GM23338 (cell line): ENCODE measurements around the gene DUSP10.

ENCODE experiments used
- EZH2 ChIP-seq: fragments of 200-600 bp; sonication (generic); IDR thresholded peaks from one replicate; pipeline ENCODE4 v1.8.0; 2017; ENCODE audit warnings: antibody characterized with exemption, mild to moderate bottlenecking, low read depth; ENCODE audit not compliant: unreplicated experiment
- POLR2AphosphoS5 ChIP-seq: IDR thresholded peaks from 2 replicates; pipeline ENCODE4 v1.6.1; 2016; ENCODE audit warnings: antibody characterized with exemption, low read depth
- TF ChIP-seq, protein P1 (sequence below), 2 experiments: fragments of 200-600 bp in 1 of 2; sonication (generic) in 1 of 2; conservative IDR thresholded peaks; 2 replicates each; pipeline versions ENCODE4 v1.5.1 to v1.6.1; 2016 to 2017; ENCODE audit warnings: antibody characterized with exemption in 2 of 2, low read depth in 2 of 2, mild to moderate bottlenecking in 2 of 2, moderate library complexity in 1 of 2
- TF ChIP-seq, protein P2 (sequence below): IDR thresholded peaks from 2 replicates; pipeline ENCODE4 v1.6.1; 2016; ENCODE audit warnings: antibody characterized with exemption
- TF ChIP-seq, protein P3 (sequence below): IDR thresholded peaks from one replicate; pipeline ENCODE4 v1.6.1; 2018; ENCODE audit warnings: antibody characterized with exemption; ENCODE audit not compliant: unreplicated experiment

DNA sequence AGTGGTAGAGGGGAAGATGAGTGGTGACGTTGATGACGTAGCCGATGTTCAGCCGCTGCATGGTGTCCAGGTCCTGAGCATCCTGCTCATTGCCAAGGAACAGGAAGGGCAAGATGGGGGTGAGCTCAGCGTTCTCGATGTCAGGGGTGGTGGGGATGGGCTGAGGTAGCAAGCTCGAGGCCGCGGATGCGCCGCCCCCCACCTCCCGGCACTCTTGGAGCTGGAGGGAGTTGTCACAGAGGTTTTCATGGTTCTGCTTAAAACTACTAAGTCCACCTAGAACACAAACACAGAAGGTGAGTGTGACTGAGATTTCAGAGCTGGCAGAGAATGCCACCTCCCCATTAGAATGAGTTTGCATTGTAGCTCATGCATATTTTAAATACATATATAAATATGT lies 35.7 kb downstream of the DUSP10 start:
- TF ChIP-seq, protein P1, sequence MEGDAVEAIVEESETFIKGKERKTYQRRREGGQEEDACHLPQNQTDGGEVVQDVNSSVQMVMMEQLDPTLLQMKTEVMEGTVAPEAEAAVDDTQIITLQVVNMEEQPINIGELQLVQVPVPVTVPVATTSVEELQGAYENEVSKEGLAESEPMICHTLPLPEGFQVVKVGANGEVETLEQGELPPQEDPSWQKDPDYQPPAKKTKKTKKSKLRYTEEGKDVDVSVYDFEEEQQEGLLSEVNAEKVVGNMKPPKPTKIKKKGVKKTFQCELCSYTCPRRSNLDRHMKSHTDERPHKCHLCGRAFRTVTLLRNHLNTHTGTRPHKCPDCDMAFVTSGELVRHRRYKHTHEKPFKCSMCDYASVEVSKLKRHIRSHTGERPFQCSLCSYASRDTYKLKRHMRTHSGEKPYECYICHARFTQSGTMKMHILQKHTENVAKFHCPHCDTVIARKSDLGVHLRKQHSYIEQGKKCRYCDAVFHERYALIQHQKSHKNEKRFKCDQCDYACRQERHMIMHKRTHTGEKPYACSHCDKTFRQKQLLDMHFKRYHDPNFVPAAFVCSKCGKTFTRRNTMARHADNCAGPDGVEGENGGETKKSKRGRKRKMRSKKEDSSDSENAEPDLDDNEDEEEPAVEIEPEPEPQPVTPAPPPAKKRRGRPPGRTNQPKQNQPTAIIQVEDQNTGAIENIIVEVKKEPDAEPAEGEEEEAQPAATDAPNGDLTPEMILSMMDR (conservative IDR thresholded peaks at IDR 0.05; ENCODE audit: low read depth in 2 of 2), result no peak
- TF ChIP-seq, protein P2, sequence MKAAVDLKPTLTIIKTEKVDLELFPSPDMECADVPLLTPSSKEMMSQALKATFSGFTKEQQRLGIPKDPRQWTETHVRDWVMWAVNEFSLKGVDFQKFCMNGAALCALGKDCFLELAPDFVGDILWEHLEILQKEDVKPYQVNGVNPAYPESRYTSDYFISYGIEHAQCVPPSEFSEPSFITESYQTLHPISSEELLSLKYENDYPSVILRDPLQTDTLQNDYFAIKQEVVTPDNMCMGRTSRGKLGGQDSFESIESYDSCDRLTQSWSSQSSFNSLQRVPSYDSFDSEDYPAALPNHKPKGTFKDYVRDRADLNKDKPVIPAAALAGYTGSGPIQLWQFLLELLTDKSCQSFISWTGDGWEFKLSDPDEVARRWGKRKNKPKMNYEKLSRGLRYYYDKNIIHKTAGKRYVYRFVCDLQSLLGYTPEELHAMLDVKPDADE, result no peak
- TF ChIP-seq, protein P3, sequence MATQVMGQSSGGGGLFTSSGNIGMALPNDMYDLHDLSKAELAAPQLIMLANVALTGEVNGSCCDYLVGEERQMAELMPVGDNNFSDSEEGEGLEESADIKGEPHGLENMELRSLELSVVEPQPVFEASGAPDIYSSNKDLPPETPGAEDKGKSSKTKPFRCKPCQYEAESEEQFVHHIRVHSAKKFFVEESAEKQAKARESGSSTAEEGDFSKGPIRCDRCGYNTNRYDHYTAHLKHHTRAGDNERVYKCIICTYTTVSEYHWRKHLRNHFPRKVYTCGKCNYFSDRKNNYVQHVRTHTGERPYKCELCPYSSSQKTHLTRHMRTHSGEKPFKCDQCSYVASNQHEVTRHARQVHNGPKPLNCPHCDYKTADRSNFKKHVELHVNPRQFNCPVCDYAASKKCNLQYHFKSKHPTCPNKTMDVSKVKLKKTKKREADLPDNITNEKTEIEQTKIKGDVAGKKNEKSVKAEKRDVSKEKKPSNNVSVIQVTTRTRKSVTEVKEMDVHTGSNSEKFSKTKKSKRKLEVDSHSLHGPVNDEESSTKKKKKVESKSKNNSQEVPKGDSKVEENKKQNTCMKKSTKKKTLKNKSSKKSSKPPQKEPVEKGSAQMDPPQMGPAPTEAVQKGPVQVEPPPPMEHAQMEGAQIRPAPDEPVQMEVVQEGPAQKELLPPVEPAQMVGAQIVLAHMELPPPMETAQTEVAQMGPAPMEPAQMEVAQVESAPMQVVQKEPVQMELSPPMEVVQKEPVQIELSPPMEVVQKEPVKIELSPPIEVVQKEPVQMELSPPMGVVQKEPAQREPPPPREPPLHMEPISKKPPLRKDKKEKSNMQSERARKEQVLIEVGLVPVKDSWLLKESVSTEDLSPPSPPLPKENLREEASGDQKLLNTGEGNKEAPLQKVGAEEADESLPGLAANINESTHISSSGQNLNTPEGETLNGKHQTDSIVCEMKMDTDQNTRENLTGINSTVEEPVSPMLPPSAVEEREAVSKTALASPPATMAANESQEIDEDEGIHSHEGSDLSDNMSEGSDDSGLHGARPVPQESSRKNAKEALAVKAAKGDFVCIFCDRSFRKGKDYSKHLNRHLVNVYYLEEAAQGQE, result no peak
- TF ChIP-seq EZH2 (no peak), POLR2AphosphoS5 (no peak)
